Measurements from ENCODE around the gene FASLG.

- no peak for TF ChIP-seq CTCF (IDR thresholded peaks at IDR 0.05; ENCODE audit: insufficient read depth, low read length)
- TF ChIP-seq POLR2AphosphoS5 (IDR thresholded peaks at IDR 0.05; ENCODE audit: low read depth): no peak
- no peak for TF ChIP-seq GABPA (IDR thresholded peaks at IDR 0.05; ENCODE audit: low read depth)
These were observed 38.7 kb downstream of the FASLG start for GRCh38 chr1:172697534-172698002.
